NCI-H146 treated with DMSO at 0.1 percent for 48 hours (cell line): ENCODE data around the gene COMP.

ENCODE experiments used
- DNase-seq: peaks from one replicate; lab custom pipeline; 2025; ENCODE audit not compliant: unreplicated experiment; lab: John Stamatoyannopoulos, UW

Gene COMP

DNA sequence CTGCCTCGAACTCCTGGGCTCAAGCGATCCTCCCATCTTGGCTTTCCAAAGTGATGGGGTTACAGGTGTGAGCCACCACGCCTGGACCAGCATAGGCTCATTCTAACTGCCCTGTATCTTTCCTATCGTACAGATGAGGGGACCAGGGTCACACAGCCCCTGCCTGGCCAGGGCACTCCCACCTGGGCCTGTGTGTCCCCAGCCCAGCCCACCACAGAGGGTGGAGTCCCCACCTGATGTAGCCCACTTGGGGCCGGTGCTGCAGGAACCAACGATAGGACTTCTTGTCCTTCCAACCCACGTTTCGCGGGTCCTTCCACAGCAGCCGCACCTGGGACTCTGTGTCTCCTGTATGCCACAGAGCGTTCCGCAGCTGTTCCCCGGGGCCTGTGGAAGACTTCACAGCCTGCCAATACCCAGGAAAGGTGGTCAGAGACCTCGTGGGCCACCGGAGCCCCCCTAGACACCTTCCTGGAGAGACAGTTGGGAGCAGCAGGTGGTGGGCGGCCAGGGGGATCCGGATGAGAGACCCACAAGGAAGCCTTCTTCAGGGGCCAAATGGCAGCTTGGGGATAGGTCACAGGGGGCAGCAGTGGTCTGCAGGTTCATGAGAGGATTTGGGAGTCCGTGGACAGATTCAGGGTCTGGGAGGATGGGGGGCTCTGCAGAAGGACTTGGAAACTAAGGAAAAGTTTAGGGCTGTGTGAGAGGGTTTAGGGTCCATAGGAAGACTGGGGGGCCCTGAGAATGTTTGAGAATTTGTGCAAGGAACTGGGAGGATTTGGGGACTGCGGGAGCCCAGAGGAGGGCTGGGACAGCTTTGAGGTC is 6.9 kb downstream of the COMP start:
- DNase-seq, result no peak

DNA sequence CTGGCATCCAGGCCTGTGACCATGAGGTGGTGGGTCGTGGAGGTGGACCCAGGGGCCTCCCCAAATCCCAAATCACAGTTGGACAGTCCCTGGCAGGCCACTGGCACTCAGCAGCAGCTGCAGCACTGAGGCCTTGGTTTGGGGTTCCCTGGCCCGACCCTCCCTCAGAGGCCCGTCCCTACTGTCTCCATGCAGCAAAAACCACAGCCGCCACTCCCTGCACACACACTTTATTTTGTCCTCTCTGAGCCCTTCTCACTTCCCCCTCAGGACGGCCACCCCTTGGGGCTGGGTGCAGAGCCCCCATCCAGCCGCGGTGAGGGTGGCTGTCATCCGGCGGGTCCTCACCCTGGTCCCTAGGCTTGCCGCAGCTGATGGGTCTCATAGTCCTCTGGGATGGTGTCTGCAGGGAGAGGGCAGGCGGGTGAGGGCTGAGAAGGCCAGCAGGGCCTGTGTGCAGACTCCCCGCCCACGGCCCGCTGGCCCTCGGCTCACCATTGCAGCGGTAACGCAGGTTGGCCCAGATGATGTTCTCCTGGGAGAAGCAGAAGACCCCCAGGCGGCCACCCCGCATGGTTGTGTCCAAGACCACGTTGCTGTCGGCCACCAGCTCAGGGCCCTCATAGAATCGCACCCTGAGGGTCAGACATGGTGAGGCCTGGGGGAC is 8.4 kb downstream of the COMP start:
- no peak for DNase-seq

DNA sequence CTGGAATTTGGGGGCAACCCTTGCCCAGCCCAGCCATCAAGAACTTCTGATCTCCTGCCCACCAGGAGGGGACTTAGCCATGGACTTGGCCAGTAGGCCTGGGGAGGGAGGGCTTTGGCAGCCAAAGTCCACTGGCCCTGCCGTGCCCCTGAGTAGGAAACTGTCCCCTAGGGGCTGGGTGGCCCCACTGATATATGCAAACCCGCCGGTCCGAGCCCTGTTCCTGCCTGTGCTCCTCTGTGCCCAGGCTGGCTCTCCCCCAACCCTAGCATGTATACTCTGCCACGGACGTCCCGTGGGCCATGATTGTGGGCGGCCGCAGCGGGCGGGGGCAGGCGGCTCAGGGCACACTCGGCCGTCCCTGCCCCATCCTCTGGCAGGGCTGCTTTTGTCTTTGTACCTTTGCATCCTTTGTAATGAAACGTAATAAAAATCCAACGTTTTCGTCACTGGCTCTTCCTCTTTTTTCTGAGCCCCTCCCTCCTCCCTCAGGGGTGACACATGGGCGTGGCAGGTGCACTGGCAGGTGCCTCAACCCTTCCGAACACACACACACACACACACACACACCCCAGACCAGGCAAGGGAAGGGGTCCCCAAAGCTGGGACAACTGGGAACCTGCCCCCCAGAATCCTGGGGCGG is 9.1 kb downstream of the COMP start:
- DNase-seq, result no peak

DNA sequence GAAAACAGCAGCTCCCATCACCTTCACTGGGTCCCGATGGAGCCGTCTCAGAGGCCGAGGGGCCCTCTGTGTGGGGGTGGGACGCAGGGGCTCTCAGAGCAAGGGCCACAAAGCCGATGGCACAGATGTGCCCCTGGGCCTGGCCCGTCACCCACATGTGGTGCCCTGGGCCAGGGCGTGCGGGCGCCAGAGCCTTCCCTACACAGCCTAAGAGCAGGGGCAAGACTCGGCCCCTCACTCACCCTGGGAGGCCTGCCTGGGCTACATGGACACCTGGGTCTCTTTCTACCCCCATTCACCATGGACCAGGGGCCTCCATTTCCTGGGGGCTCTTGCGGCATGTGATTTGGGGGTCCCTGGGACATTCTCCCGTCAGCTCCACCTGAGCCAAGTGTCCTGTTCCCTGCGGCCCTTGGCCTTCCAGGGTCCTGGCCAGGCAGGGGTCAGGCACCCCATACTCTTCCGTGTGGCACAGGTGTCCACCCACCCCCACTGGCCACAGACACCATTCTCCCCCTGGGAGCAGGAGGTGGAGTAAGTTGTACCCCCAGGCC is 10.0 kb downstream of the COMP start:
- no peak for DNase-seq

DNA sequence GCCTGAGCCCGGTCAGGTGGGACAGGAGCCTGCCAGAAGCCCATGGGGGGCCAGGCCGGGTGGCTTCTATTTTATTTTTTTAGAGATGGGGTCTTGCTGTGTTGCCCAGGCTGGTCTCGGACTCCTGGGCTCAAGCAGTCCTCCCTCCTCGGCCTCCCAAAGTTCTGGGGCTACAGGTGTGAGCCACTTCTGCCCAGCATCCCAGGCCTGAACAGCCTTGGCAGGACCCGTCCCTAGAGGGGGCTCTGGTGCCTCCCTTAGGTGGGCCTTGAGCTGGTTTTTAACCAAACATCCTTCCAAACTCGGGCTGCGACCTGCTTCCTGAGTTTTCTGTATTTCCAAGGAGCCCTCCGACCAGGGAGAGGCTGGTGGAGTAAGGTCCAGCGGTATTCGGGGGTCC is 10.5 kb downstream of the COMP start:
- no peak for DNase-seq

DNA sequence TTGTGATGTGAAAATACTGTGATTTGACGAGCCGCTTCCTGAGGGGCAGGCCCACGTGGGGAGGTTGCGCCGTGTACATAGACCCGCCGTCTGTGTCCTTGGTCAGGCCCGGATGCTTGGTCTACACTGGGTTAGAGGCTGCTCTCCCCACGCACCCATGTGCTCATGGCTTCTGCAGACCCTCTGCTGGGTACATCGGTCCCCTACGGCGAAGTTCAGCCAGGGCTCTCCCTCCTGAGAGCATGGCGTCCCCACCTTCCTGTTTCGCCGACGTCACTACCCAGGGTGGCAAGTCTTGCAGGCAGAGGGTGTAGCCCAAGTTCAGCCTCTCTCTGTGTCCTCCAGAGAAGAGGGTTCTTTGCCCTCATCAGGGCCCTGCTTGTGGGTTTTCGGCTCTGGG is 11.0 kb downstream of the COMP start:
- DNase-seq, result no peak

DNA sequence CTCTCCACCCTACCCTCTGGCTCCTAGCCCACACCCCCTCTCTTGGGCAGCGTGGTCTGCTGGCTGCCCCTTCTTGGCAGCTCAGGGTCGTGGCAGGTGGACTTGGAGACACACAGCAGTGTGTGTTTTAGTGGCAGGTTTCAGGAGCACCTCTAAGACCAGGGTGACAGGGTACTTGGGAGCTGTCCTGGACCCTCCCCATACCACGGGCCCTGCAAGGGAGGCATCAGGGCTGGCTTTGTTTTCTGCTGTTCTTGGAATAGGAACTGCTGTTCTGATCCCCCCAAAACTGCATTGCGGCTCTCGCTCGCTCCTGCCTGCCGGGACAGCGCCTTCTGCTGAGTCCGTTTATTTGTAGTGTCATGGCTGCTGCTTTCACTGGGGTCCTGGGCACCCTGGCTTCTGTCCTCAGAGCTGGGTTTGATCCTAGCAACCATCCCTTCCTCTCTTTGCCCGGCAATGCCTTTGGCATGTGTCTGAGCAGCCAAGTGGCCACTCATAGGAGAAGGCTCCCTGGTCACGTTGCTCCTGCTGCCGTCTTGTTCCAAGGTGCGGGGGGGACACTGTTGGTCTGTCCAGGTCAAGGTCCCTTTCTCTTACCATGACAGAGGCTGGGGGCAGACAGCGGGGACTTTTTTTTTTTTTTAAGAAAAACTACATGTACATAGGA is 12.1 kb downstream of the COMP start:
- DNase-seq, result no peak

DNA sequence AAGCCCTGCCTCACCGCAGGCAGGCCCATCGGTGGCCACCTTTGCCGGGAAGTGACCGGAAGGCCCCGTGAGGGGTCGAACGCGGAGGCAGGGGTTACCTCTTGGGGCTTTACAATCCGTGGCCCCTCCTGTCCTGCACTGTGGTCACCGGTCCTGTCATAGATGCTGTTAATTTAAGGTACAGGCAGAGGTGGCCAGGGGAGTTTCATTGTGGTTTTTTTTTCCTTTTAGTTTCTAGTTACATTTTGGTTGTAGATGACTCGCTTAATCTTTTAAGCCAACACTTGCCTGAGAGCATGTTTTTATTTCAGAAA is 13.1 kb downstream of the COMP start:
- DNase-seq, result no peak

DNA sequence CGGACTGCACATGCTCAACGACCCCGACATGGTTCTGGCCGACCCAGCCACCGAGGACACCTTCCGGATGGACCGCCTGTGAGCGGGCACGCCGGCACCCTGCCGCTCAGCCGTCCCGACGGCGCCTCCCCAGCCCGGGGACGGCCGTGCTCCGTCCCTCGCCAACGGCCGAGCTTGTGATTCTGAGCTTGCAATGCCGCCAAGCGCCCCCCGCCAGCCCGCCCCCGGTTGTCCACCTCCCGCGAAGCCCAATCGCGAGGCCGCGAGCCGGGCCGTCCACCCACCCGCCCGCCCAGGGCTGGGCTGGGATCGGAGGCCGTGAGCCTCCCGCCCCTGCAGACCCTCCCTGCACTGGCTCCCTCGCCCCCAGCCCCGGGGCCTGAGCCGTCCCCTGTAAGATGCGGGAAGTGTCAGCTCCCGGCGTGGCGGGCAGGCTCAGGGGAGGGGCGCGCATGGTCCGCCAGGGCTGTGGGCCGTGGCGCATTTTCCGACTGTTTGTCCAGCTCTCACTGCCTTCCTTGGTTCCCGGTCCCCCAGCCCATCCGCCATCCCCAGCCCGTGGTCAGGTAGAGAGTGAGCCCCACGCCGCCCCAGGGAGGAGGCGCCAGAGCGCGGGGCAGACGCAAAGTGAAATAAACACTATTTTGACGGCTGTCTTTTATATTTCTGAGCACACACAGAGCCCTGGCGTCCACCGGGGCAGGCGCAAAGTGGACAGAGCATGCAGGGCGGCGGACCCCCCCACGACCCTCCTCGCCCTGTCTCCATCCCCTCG is 13.6 kb downstream of the COMP start:
- no peak for DNase-seq

DNA sequence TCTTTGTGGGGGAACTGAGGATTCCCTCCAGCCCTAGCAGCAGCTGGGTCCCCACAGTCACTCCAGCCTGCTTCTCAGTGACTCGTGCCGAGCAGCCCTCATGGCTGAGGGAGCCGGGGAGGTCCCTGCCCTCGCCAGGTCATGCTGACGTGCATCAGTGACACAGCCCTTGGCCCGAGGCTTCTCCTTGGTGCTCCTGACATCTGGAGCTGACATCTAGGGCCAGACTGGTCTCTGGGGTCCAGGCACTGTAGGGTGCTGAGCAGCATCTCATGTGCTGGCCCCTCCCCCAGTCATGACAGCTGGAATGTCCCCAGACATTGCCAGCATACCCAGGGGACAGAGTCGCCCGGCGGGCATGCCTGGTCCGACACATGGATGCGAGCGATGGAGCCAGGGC is 14.4 kb downstream of the COMP start:
- DNase-seq, result no peak

DNA sequence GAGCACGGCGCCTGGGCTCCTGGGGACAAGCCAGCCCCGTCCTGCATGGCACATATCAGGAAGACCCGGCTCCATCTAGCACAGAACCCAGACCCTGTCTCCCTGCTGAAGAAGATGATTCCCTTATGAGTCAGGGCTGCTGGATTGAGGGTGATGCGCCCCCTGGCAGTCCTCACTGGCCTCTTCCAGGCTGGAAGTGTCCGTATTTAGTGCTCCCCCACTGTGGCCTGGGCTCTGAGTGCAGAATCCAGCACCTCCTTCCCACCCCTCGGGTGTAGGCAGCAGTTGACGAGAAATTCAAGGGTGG is 14.9 kb downstream of the COMP start:
- no peak for DNase-seq

DNA sequence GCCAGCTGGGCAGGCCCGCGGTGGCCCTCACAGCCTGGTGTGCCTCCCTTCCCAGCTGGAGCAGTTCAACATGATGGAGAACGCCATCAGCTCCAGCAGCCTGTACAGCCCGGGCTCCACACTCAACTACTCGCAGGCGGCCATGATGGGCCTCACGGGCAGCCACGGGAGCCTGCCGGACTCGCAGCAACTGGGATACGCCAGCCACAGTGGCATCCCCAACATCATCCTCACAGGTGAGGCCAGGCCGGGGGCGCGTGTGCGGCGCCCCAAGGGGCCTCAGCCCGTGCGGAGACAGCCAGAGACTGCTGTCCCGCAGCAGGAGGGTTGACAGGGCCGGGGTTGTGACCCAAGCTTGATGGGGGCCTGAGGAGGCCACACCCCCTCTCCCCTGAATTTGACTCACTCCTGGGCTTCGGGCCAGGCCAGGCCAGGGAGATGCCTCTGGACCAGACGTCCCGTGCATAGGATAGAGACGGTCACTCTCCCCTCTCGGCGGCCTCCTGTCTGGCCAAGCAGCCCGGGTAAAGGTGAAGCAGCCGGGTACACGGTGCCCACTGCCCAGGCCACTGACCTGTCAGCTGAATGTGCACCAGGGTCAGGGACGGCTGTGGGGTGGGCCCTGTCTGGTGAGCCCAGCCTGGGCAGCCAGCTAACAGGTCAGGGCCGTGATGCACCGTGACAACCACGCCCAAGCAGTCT is 15.4 kb downstream of the COMP start:
- no peak for DNase-seq

DNA sequence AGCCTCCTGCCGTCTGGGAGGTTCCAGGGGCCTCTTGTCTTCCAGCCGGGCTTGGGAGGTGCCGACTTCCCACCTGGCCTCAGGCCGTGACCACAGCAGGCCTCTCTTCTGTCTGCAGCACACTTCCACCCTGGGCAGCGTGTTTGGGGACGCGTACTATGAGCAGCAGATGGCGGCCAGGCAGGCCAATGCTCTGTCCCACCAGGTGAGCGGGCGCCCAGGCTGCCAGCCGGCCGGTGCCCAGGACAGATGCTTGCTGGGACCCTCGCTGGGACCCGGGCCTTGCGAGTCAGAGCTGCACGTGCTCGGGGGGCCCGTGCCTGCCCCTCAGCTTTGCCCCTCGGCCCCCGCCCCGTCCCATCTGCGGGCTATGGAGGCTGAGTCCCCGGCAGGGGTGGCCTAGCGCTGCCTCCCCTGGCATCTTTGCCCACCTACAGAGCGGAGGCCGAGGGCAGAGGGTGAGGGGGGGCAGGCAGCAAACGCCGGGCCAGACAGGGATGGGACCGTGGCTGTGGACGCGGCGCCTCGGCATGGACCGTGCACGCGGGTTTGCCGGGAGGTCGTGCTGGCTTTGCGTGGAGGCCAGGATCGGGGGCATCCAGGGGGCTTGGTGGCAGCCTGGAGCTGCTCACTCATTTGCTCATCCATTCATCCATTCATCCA is 16.2 kb downstream of the COMP start:
- DNase-seq, result no peak

DNA sequence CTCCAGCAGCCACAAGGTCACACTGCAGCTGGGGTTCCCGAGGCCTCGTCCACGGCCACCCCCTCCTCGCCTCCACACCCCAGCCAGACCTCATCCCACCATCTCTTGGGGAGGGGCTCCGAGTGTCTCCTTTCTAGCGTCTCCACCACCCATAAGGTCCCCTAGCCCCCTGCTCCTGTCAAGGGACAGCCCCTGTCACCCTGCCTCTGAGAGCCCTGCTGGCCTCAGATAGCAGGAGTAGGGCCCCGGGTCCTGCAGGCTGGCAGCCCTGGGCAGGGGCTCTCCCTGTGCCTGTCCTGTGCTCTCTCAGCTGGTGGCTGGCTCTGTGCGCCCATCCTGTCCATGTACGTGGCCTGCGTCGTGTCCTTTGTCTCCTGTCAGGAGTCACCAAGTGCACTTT is 17.0 kb downstream of the COMP start:
- DNase-seq, result no peak

DNA sequence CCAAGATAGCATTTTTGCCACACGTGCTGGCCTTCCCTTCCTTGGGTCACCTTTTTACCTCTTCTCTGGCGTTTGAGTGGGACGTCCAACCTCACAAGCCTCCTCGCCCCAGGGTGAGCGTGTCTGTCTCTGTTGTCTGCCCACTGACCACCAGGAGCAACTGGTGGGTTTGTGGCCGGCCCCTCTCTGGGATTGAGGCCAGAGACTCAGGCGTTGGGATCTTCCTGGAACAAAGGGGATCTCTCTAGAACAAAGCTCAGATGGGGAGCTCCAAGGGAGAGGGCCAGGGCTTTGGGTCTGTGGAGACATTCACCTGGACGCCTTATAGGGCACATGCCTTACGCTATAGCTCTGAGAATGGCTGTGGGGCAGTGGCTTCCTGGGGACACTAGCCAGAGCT is 17.4 kb downstream of the COMP start:
- DNase-seq, result no peak

DNA sequence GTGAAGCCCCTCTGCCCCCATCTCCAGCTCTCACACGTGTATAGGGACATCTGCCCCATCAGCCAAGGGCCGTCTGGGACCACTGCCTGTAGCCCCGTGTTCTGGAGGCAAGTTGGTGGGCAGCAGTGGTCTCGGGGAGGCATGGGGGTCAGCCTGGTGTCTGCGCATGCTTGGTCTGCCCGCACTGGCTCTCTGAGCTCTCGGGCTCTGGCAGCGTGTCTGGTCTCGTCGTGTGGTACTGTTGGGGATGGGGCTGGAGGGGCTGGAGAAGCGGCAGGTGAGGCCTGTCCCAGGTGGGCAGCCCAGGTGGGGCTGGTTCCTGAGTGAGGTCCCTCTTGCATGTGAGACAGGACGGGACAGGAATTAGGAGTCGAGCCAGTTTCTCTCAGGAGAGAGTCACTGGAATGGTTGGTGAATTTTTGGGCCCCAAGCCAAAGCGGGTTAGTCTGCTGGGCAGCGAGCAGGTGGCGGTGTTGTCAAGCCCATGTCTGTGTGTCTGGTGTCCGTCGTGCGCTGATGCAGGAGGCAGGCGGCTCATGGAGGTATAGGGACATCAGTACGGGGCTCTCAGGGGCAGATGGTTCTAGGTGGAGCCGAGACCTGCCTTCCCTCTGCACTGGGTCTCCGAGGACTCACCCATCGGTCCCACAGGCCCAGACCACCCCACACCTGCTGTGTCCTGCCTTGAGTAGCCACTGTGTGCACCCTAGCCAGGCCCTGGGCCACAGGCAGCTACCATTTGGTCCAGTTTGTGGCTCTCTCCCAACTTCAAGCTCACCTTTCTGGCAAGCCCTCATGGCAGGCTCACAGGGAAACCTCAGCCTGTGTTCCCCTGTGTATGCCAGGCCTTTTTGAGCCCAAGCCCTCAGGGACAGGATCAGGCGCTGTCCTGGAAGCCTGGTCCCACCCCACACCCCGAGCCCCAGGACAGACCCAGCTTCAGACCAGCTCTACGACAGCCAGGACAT is 18.2 kb downstream of the COMP start:
- DNase-seq, result no peak

DNA sequence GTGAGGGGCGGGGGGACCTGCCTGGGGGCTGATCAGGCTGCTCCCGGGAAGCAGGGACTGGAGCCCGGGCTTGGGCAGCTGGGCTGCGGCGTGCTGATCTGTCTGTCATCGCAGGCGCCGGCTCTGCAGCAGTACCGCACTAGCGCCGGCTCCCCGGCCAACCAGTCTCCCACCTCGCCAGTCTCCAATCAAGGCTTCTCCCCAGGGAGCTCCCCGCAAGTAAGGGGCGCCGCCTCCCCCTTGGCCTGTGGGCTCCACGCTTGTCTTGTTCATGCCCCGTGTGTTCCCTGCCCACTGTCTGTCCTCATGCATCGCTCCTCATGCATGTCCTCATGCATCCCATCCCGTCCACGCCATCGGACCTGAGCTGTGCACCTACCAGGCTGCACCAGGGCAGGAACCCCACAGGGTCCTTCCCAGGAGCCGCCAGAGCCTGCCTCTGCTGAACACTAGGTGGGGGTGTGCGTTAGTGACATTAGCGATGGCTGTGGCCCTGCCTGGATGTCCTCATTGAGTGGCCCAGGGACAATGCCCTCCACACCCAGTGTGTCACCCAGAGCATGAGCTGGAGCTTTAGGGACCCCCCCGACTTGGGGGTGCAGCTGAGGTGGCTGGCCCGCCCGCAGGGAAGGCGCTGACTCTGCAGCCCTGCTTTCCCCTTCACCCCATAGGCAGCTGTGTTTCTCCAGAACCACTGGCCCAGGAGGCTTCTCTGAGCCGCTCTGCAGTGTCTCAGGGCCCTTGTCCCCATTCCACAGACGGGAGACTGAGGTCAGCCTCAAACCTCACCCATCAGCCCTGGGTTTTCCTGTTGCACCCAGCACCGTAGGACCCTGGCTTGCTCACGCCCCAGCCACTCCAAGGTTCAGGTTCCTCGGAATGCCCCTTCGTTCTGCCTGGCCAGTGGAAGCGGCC is 19.5 kb downstream of the COMP start:
- DNase-seq, result no peak
